ENCODE measurements around the gene DAD1. TPM values are rescaled to one million over a fixed set of nuclear protein-coding genes. Genes with fewer than 3 reads are reported as not detected.
"Not testable (repeated sequence)": the region's sequence is repeated elsewhere in the genome, so short reads cannot be mapped to it uniquely, and the experiment has no call there.

The DAD1 gene
- total RNA-seq, 1 donor from 2014 or later = 328 TPM

DNA sequence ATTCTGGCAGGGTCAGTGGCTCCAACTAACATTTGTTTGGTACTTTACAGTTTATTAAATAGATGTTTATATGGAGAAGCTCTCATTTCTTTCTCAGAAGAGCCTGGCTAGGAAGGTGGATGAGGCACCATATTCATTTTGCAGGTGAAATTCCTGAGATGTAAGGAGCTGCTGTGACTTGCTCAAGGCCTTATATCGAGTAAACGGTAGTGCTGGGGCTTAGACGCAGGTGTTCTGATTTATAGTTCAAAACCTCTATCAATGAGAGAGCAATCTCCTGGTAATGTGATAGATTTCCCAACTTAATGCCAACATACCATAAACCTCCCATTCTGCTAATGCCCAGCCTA, 42.3 kb downstream of the DAD1 start:
- DNase-seq (ENCODE audit: low read depth) = no peak
- Histone ChIP-seq H3K4me3 (ENCODE audit: low read depth, low read length) (no peak overlapping the region), H3K27me3 (ENCODE audit: control insufficient read depth, insufficient read depth, low read length) (no peaks in the 10 kb centered on the region), H3K36me3 (ENCODE audit: control insufficient read depth, insufficient read depth, low read length) (no peaks in the 10 kb centered on the region)
- TF ChIP-seq, protein P1, sequence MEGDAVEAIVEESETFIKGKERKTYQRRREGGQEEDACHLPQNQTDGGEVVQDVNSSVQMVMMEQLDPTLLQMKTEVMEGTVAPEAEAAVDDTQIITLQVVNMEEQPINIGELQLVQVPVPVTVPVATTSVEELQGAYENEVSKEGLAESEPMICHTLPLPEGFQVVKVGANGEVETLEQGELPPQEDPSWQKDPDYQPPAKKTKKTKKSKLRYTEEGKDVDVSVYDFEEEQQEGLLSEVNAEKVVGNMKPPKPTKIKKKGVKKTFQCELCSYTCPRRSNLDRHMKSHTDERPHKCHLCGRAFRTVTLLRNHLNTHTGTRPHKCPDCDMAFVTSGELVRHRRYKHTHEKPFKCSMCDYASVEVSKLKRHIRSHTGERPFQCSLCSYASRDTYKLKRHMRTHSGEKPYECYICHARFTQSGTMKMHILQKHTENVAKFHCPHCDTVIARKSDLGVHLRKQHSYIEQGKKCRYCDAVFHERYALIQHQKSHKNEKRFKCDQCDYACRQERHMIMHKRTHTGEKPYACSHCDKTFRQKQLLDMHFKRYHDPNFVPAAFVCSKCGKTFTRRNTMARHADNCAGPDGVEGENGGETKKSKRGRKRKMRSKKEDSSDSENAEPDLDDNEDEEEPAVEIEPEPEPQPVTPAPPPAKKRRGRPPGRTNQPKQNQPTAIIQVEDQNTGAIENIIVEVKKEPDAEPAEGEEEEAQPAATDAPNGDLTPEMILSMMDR (IDR thresholded peaks at IDR 0.05; ENCODE audit: insufficient read depth, low read length, poor library complexity, severe bottlenecking) = no peak

GRCh38 chr14:22545842-22546721, 42.9 kb downstream of the DAD1 start:
- no peaks in the 10 kb centered on the region for H3K36me3 ChIP-seq (ENCODE audit: control insufficient read depth, insufficient read depth, low read length)
- TF ChIP-seq, protein P1 (IDR thresholded peaks at IDR 0.05; ENCODE audit: insufficient read depth, low read length, poor library complexity, severe bottlenecking) = no peak
- H3K27me3 ChIP-seq (ENCODE audit: control insufficient read depth, insufficient read depth, low read length) = no peaks in the 10 kb centered on the region
- DNase-seq (ENCODE audit: low read depth) = no peak
- no peak overlapping the region for H3K4me3 ChIP-seq (ENCODE audit: low read depth, low read length)

DNA sequence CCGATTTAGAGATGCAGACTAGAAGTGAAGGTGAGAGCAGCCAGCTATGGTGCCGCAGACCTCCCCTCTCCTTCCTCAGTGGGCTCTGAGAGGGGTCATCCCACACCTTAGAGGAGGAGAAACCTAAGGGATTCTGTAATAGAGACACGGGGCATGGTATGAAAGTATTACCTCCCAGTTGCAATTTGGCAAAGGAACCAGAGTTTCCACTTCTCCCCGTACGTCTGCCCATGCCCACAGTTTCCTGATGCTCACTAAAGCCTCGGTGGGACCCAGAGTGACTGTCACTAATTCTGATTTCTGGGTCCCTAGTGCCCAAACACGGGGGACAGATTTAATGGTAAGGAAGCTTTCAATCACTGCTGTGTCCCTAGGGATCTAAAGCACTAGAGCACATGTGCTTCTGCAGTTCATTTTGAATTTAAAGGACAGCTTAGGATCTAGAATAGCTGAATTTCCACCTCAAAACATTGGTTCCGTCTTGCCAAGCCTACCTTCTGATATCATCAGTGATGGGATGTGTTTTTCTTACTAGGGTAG, 44.1 kb downstream of the DAD1 start:
- Histone ChIP-seq H3K27me3 (ENCODE audit: control insufficient read depth, insufficient read depth, low read length) (no peaks in the 10 kb centered on the region), H3K4me3 (ENCODE audit: low read depth, low read length) (no peak overlapping the region), H3K36me3 (ENCODE audit: control insufficient read depth, insufficient read depth, low read length) (no peaks in the 10 kb centered on the region)
- DNase-seq (ENCODE audit: low read depth) = no peak
- TF ChIP-seq, protein P1 (IDR thresholded peaks at IDR 0.05; ENCODE audit: insufficient read depth, low read length, poor library complexity, severe bottlenecking) = no peak

DNA sequence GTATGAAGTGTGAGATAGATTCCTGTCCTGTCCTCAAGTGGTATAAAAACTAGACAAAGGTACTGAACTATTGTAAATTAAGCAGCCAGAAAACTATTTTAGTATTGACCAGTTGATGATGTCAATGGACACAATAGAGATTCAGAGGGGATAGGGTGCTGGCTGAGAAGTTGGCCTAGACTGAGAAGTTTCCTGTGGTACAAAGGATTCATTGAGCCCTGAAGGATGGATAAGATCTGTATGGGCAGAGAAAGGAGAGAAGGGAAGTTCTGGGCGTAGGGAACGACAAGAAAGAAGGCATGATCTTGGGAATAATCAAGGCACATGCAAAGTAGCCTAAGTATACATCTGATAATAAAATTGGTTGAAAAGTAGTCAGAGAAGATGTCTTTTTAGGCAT, 44.6 kb downstream of the DAD1 start:
- TF ChIP-seq, protein P1 (IDR thresholded peaks at IDR 0.05; ENCODE audit: insufficient read depth, low read length, poor library complexity, severe bottlenecking) = no peak

DNA sequence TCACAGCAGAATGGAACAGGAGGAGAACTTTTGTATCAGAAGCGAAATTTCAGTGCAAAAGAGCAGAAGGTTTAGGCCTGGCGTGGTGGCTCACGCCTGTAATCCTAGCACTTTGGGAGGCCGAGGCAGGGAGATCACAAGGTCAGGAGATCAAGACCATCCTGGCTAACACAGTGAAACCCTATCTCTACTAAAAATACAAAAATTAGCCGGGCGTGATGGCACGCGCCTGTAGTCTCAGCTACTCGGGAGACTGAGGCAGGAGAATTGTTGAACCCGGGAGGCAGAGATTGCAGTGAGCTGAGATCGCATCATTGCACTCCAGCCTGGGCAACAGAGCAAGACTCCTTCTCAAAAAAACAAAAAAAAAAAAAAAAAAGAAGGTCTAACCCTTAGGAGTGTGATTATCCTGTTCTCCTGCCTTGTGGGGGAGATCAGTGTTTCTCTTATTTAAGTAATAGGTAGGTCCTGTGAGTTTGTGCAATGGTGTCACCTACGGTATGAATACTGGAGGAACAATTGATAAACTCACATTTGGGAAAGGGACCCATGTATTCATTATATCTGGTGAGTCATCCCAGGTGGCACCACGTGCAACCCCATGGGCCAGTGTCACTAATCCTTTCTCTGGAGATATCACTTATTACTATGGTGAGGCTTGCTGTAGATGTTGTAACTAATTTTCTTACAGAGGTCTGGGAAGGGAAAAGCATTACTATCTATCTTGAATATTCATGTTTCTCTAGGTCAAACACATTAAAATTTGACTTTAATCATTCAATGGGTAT, 45.3 kb downstream of the DAD1 start:
- H3K4me3 ChIP-seq (ENCODE audit: low read depth, low read length); H3K36me3 ChIP-seq (ENCODE audit: control insufficient read depth, insufficient read depth, low read length); H3K27me3 ChIP-seq (ENCODE audit: control insufficient read depth, insufficient read depth, low read length); DNase-seq (ENCODE audit: low read depth): not testable (repeated sequence)

More for the DNA sequence above, 44.6 kb downstream of the DAD1 start:
- H3K27me3 ChIP-seq (ENCODE audit: control insufficient read depth, insufficient read depth, low read length) = no peaks in the 10 kb centered on the region
- no peaks in the 10 kb centered on the region for H3K36me3 ChIP-seq (ENCODE audit: control insufficient read depth, insufficient read depth, low read length)
- no peak overlapping the region for H3K4me3 ChIP-seq (ENCODE audit: low read depth, low read length)
- DNase-seq (ENCODE audit: low read depth) = no peak

DNA sequence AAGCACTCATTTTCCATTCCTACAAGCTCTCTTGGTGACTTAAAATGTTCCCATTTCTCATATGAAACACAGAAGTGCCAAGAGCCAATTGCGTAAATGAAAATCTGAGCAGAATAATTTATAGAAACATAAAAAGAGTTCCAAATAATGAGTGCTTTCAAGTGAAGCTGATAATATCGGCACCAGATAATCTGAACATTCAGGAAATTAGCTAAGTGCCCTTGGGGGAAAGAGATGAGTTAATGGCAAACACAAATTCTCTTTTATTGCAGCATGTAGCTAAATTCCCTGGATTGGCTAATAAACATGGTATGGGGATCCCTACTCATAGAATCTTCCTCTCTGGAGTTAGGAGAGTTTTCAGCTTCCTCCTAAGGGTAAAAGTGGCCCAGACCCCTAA, 46.7 kb downstream of the DAD1 start:
- no peaks in the 10 kb centered on the region for H3K36me3 ChIP-seq (ENCODE audit: control insufficient read depth, insufficient read depth, low read length)
- H3K4me3 ChIP-seq (ENCODE audit: low read depth, low read length) = no peak overlapping the region
- H3K27me3 ChIP-seq (ENCODE audit: control insufficient read depth, insufficient read depth, low read length) = no peaks in the 10 kb centered on the region
- TF ChIP-seq, protein P1 (IDR thresholded peaks at IDR 0.05; ENCODE audit: insufficient read depth, low read length, poor library complexity, severe bottlenecking) = no peak
- DNase-seq (ENCODE audit: low read depth) = no peak
